Loucy (cell line): ENCODE results near the gene SLC25A41.
A peak's percentile ranks its signal among the peaks of the same experiment; 100 is the strongest.

Source experiments
- CTCF ChIP-seq: fragments of 200-600 bp; sonication (generic); conservative IDR thresholded peaks from 2 replicates; pipeline ENCODE4 v1.5.1; 2014; ENCODE audit warnings: mild to moderate bottlenecking, antibody characterized with exemption, low read length
- EZH2phosphoT487 ChIP-seq: fragments of 200-600 bp; IDR thresholded peaks from 2 replicates; pipeline ENCODE4 v1.6.1; 2018; ENCODE audit warnings: antibody characterized with exemption, mild to moderate bottlenecking, moderate library complexity, borderline replicate concordance

- peak; percentile 63 for TF ChIP-seq CTCF
- no peak for TF ChIP-seq EZH2phosphoT487
These were observed 26.7 kb upstream of the SLC25A41 start for GRCh38 chr19:6460099-6460884.
